IMR-90 (cell line): Measurements from ENCODE around the gene IRAK1. TPM values are rescaled to one million over a fixed set of nuclear protein-coding genes. Genes with fewer than 3 reads are reported as not detected.

Experiments
- ATAC-seq: fragments of 200-7000 bp; cut with Tn5 transposase; 2 replicates; pipeline ENCODE4 v1.9.1; 2020; ENCODE audit warnings: low read depth, mild to moderate bottlenecking, moderate library complexity
- BruUV-seq: library from RNA; stranded (reverse); fragments of 400-500 nt; replicated peaks from 2 replicates; lab custom pipeline; 2021; lab: Mats Ljungman, UMichigan
- CTCF ChIA-PET: fragments of 300-600 bp; formaldehyde crosslinking; extraction: SDS; loops from one replicate; lab custom pipeline; 2021; ENCODE audit warnings: antibody characterized with exemption; lab: Yijun Ruan, JAX
- POLR2A ChIA-PET: fragments of 300-600 bp; sonication (Branson Sonifier 250); formaldehyde crosslinking; loops from one replicate; lab custom pipeline; 2022; ENCODE audit warnings: antibody characterized with exemption; ENCODE audit not compliant: unreplicated experiment; lab: Charles Lee
- DNase-seq: peaks from one replicate; pipeline ENCODE4 v3.0.0; 2013
- H2AFZ ChIP-seq: replicated peaks from 2 replicates; pipeline ENCODE3; 2013; ENCODE audit warnings: low read length, mild to moderate bottlenecking; ENCODE audit not compliant: poor library complexity
- H2AK5ac ChIP-seq: 2 replicates; pipeline ENCODE4 v1.6.1; 2013; ENCODE audit warnings: low read depth, low read length, inconsistent platforms
- H2AK9ac ChIP-seq: replicated peaks from 2 replicates; pipeline ENCODE3; 2013; ENCODE audit warnings: mild to moderate bottlenecking, low read depth, low read length, moderate library complexity; ENCODE audit not compliant: poor library complexity
- H2BK120ac ChIP-seq: 2 replicates; pipeline ENCODE4 v1.6.1; 2013; ENCODE audit warnings: low read depth, low read length, inconsistent platforms
- H2BK15ac ChIP-seq: 3 replicates; pipeline ENCODE4 v1.6.1; 2013; ENCODE audit warnings: low read depth, low read length, inconsistent platforms
- H2BK20ac ChIP-seq: 2 replicates; pipeline ENCODE4 v1.6.1; 2013; ENCODE audit warnings: low read depth, mild to moderate bottlenecking, inconsistent platforms, low read length, moderate library complexity
- H2BK5ac ChIP-seq: 2 replicates; pipeline ENCODE4 v1.6.1; 2013; ENCODE audit warnings: mild to moderate bottlenecking, low read depth, low read length, inconsistent platforms; ENCODE audit not compliant: poor library complexity, severe bottlenecking
- H3K14ac ChIP-seq: replicated peaks from 2 replicates; pipeline ENCODE4 v1.6.1; 2013; ENCODE audit warnings: low read depth, low read length, inconsistent platforms
- H3K18ac ChIP-seq: 2 replicates; pipeline ENCODE4 v1.6.1; 2013; ENCODE audit warnings: low read depth, low read length, control low read depth
- H3K23ac ChIP-seq: 2 replicates; pipeline ENCODE4 v1.6.1; 2013; ENCODE audit warnings: low read depth, low read length, inconsistent platforms
- H3K27ac ChIP-seq: 2 replicates; pipeline ENCODE4 v1.5.1; 2013; ENCODE audit warnings: mild to moderate bottlenecking, control low read depth, low read length; ENCODE audit not compliant: insufficient read depth
- H3K27me3 ChIP-seq: 2 replicates; pipeline ENCODE4 v1.6.1; 2013; ENCODE audit warnings: low read length; ENCODE audit not compliant: control insufficient read depth, insufficient read depth
- H3K36me3 ChIP-seq: 2 replicates; pipeline ENCODE4 v1.6.1; 2013; ENCODE audit warnings: low read length, mixed read lengths; ENCODE audit not compliant: control insufficient read depth, insufficient read depth
- H3K4ac ChIP-seq: 2 replicates; pipeline ENCODE4 v1.6.1; 2013; ENCODE audit warnings: low read depth, low read length, inconsistent platforms
- H3K4me1 ChIP-seq: 2 replicates; pipeline ENCODE4 v1.6.1; 2013; ENCODE audit warnings: low read length, mixed read lengths; ENCODE audit not compliant: control insufficient read depth, insufficient read depth
- H3K4me2 ChIP-seq: 2 replicates; pipeline ENCODE4 v1.6.1; 2013; ENCODE audit warnings: low read depth, mild to moderate bottlenecking, control low read depth, low read length, moderate library complexity
- H3K4me3 ChIP-seq: 2 replicates; pipeline ENCODE4 v1.5.1; 2013; ENCODE audit warnings: low read depth, mild to moderate bottlenecking, control low read depth, low read length, moderate library complexity; ENCODE audit not compliant: insufficient read depth
- H3K56ac ChIP-seq: 2 replicates; pipeline ENCODE4 v1.6.1; 2013; ENCODE audit warnings: low read length, inconsistent platforms; ENCODE audit not compliant: insufficient read depth; ENCODE audit errors: extremely low read depth
- H3K79me1 ChIP-seq, 2 experiments: 2 replicates each; pipeline ENCODE4 v1.6.1; 2013; ENCODE audit warnings: low read length in 2 of 2, inconsistent platforms in 1 of 2, low read depth in 1 of 2
- H3K9ac ChIP-seq: 2 replicates; pipeline ENCODE4 v1.6.1; 2013; ENCODE audit warnings: low read depth, low read length, control low read depth
- H3K9me1 ChIP-seq: 2 replicates; pipeline ENCODE4 v1.6.1; 2013; ENCODE audit warnings: low read length, inconsistent platforms; ENCODE audit not compliant: insufficient read depth
- H3K9me3 ChIP-seq: 2 replicates; pipeline ENCODE4 v1.6.1; 2013; ENCODE audit warnings: low read length; ENCODE audit not compliant: control insufficient read depth, insufficient read depth
- H4K20me1 ChIP-seq: 2 replicates; pipeline ENCODE4 v1.6.1; 2013; ENCODE audit warnings: low read length, inconsistent platforms; ENCODE audit not compliant: insufficient read depth
- H4K5ac ChIP-seq: 2 replicates; pipeline ENCODE4 v1.6.1; 2013; ENCODE audit warnings: mild to moderate bottlenecking, low read depth, low read length, control low read depth
- H4K8ac ChIP-seq, 2 experiments: 2 replicates each; pipeline ENCODE4 v1.6.1; 2013; ENCODE audit warnings: low read depth in 2 of 2, low read length in 2 of 2, control low read depth in 1 of 2, inconsistent platforms in 1 of 2
- H4K91ac ChIP-seq: 2 replicates; pipeline ENCODE4 v1.6.1; 2013; ENCODE audit warnings: low read depth, low read length, inconsistent platforms; ENCODE audit not compliant: insufficient read depth
- BHLHE40 ChIP-seq: fragments of 150-350 bp; IDR thresholded peaks from 2 replicates; pipeline ENCODE4 v1.6.1; 2016; ENCODE audit warnings: mild to moderate bottlenecking, low read depth, low read length
- CEBPB ChIP-seq: IDR thresholded peaks from 2 replicates; pipeline ENCODE4 v1.6.1; 2012; ENCODE audit warnings: low read depth, low read length, improper control_type of control experiment
- CHD1 ChIP-seq: IDR thresholded peaks from 2 replicates; pipeline ENCODE4 v1.6.1; 2012; ENCODE audit warnings: low read depth, low read length, improper control_type of control experiment
- CTCF ChIP-seq: conservative IDR thresholded peaks from 2 replicates; pipeline ENCODE4 v1.5.1; 2012; ENCODE audit warnings: mild to moderate bottlenecking, low read depth, low read length, improper control_type of control experiment
- FOS ChIP-seq: fragments of 150-350 bp; IDR thresholded peaks from 2 replicates; pipeline ENCODE4 v1.6.1; 2016; ENCODE audit warnings: low read depth, low read length
- MAFK ChIP-seq: IDR thresholded peaks from 2 replicates; pipeline ENCODE4 v1.6.1; 2012; ENCODE audit warnings: low read depth, low read length, improper control_type of control experiment
- MAZ ChIP-seq: IDR thresholded peaks from 2 replicates; pipeline ENCODE4 v1.6.1; 2012; ENCODE audit warnings: low read depth, mild to moderate bottlenecking, low read length, improper control_type of control experiment, moderate library complexity, borderline replicate concordance
- MXI1 ChIP-seq: IDR thresholded peaks from 2 replicates; pipeline ENCODE4 v1.6.1; 2012; ENCODE audit warnings: low read depth, mild to moderate bottlenecking, low read length, moderate library complexity, borderline replicate concordance
- NFE2L2 ChIP-seq: fragments of 150-350 bp; IDR thresholded peaks from 2 replicates; pipeline ENCODE4 v1.6.1; 2016; ENCODE audit warnings: low read depth, mild to moderate bottlenecking, low read length
- RAD21 ChIP-seq: IDR thresholded peaks from 2 replicates; pipeline ENCODE4 v1.6.1; 2012; ENCODE audit warnings: low read length, improper control_type of control experiment
- RCOR1 ChIP-seq: IDR thresholded peaks from 2 replicates; pipeline ENCODE4 v1.6.1; 2012; ENCODE audit warnings: mild to moderate bottlenecking, low read length, improper control_type of control experiment; ENCODE audit not compliant: insufficient replicate concordance
- RFX5 ChIP-seq: IDR thresholded peaks from 2 replicates; pipeline ENCODE4 v1.8.0; 2012; ENCODE audit warnings: low read depth, mild to moderate bottlenecking, low read length, moderate library complexity
- SMC3 ChIP-seq: fragments of 150-350 bp; IDR thresholded peaks from 2 replicates; pipeline ENCODE4 v1.6.1; 2016; ENCODE audit warnings: low read depth, mild to moderate bottlenecking, antibody characterized with exemption, low read length, moderate library complexity
- WGBS, 2 experiments: methylation state at CpG; one replicate each; pipeline versions ENCODE4 v1.1.5 to v1.1.7; 2013; ENCODE audit warnings: missing lambda C conversion rate in 2 of 2; ENCODE audit not compliant: insufficient read length in 1 of 2; ENCODE audit errors: extremely low coverage in 2 of 2; 5-methylcytosine and 5-hydroxymethylcytosine counted together
- dilution Hi-C: fragments of 300-500 bp; cut with HindIII; formaldehyde crosslinking; loops from one replicate; pipeline ENCODE4 v1.14.3; 2018; ENCODE audit warnings: low sequenced_read_pairs; ENCODE audit not compliant: unreplicated experiment
- in situ Hi-C: fragments of 300-500 bp; cut with MboI; formaldehyde crosslinking; loops from 3 replicates; pipeline ENCODE4 v1.14.3; 2019; ENCODE audit warnings: low sequenced_read_pairs, inconsistent platforms, mixed read lengths
- intact Hi-C: fragments of 100-400 bp; cut with micrococcal nuclease; formaldehyde crosslinking; loops from 2 replicates; pipeline ENCODE4 v1.10.0; 2022
- polyA plus RNA-seq, 3 experiments: library from polyadenylated mRNA; depleted of rRNA; stranded (reverse); fragments of >200 nt; gene quantifications; 2 replicates each; pipeline ENCODE4 v1.2.3, GENCODE V29; 2012; ENCODE audit warnings: low replicate concordance in 1 of 3
- total RNA-seq: library from RNA; depleted of rRNA; stranded (reverse); fragments of >200 nt; gene quantifications from 2 replicates; pipeline ENCODE4 v1.2.3, GENCODE V29; 2012
- TF ChIP-seq, protein P1 (sequence below): fragments of 150-350 bp; IDR thresholded peaks from 2 replicates; pipeline ENCODE4 v1.6.1; 2017; ENCODE audit warnings: mild to moderate bottlenecking, antibody characterized with exemption, low read length, low read depth
- TF ChIP-seq, protein P2 (sequence below): fragments of 150-350 bp; IDR thresholded peaks from 2 replicates; pipeline ENCODE4 v1.6.1; 2016; ENCODE audit warnings: low read depth, mild to moderate bottlenecking, low read length, moderate library complexity, borderline replicate concordance

IRAK1 gene
- total and polyA plus RNA-seq, 2 of the 4 experiments (the other 2 are of a cell fraction), result 33.3 to 50.2 TPM

DNA sequence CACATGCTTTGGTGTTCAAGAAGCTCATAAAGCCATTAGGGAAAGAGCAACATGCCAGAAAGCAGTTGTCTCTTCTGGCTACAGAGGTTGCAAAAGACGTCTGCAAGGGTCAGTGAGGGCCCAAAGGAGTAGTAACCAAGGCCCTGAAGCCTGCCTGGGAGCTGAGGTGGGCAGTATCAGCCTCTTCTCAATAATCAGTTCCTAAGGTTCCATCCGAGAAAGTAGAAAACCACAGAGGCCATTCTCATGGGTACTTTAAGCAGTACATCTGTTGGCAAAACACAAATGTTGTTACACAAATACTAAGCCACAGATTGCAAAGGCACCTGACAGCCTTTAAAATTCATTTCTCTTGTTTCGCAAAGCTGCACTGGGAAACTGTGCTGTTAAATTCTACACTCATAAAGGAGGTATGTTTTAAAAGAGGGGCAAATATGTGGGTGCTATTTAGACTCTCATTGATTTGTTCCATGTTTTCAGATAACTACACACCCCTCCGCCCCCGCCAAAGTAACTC is 40.1 kb upstream of the IRAK1 start:
- H4K20me1 ChIP-seq, result peaks cover 66% of the 10 kb centered on the region
- H2BK20ac ChIP-seq, result no peak overlapping the region
- H3K36me3 ChIP-seq, result peaks cover 4% of the 10 kb centered on the region; the same call in 1 of the 2 replicates
- H3K23ac ChIP-seq, result peak overlapping the region; percentile 20; the same call in 1 of the 2 replicates
- no peak overlapping the region for H2AFZ ChIP-seq
- no peaks in the 10 kb centered on the region for H3K27me3 ChIP-seq
- H3K27ac ChIP-seq, result no peak overlapping the region
- in situ Hi-C loops, result no loop called here
- no peak overlapping the region for H2AK9ac ChIP-seq
- ChIA-PET POLR2A (interaction anchor here (0.6 kb wide), 1 partner anchor 1526 kb away, joined by 3 read pairs; no protein-coding TSS in a partner anchor), CTCF (no interaction called here)
- dilution Hi-C loops, result no loop called here
- H2BK15ac ChIP-seq, result no peak overlapping the region
- intact Hi-C loops, result no loop called here
- H3K79me1 ChIP-seq, result peaks cover 7 to 66% of the 10 kb centered on the region in 2 experiments
- no peak overlapping the region for H3K9ac ChIP-seq
- ATAC-seq, result peak; percentile 19; the same call in 1 of the 2 replicates
- H3K4me3 ChIP-seq, result no peak overlapping the region
- TF ChIP-seq MAZ (no peak), CTCF (no peak), MXI1 (no peak), MAFK (no peak), CEBPB (no peak), FOS (no peak), RAD21 (no peak), RCOR1 (no peak), CHD1 (no peak), NFE2L2 (no peak), RFX5 (no peak), SMC3 (no peak), BHLHE40 (no peak)
- TF ChIP-seq, protein P1, sequence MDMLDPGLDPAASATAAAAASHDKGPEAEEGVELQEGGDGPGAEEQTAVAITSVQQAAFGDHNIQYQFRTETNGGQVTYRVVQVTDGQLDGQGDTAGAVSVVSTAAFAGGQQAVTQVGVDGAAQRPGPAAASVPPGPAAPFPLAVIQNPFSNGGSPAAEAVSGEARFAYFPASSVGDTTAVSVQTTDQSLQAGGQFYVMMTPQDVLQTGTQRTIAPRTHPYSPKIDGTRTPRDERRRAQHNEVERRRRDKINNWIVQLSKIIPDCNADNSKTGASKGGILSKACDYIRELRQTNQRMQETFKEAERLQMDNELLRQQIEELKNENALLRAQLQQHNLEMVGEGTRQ, result no peak
- TF ChIP-seq, protein P2, sequence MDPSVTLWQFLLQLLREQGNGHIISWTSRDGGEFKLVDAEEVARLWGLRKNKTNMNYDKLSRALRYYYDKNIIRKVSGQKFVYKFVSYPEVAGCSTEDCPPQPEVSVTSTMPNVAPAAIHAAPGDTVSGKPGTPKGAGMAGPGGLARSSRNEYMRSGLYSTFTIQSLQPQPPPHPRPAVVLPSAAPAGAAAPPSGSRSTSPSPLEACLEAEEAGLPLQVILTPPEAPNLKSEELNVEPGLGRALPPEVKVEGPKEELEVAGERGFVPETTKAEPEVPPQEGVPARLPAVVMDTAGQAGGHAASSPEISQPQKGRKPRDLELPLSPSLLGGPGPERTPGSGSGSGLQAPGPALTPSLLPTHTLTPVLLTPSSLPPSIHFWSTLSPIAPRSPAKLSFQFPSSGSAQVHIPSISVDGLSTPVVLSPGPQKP, result no peak
- 46% methylated on average over 4 of the region's 5 CpGs; no CpG with 5 or more reads in 1 of the 2 experiments for WGBS, 2 experiments
- H3K18ac ChIP-seq, result no peak overlapping the region
- H3K14ac ChIP-seq, result no peak overlapping the region
- no peak for DNase-seq
- no peak overlapping the region for H2BK5ac ChIP-seq
- H2AK5ac ChIP-seq, result no peak overlapping the region
- BruUV-seq, result no TSS peak
- H3K4ac ChIP-seq, result no peak overlapping the region
- H4K91ac ChIP-seq, result no peak overlapping the region
- H3K9me3 ChIP-seq, result no peaks in the 10 kb centered on the region
- no peak overlapping the region for H4K8ac ChIP-seq
- H3K56ac ChIP-seq, result no peak overlapping the region
- no peak overlapping the region for H3K4me2 ChIP-seq
- peaks cover 10% of the 10 kb centered on the region for H3K4me1 ChIP-seq
- H4K5ac ChIP-seq, result no peak overlapping the region
- H2BK120ac ChIP-seq, result no peak overlapping the region
- H3K9me1 ChIP-seq, result peaks cover 8% of the 10 kb centered on the region; the same call in 1 of the 2 replicates
